Measurements from ENCODE around the gene TARBP1. TPM values are rescaled to one million over a fixed set of nuclear protein-coding genes. Genes with fewer than 3 reads are reported as not detected.

Gene TARBP1
- total RNA-seq, 1 experiment from 2014 or later: 45.5 TPM

- H3K9me3 Mint-ChIP-seq (ENCODE audit: unreplicated experiment): peaks cover 7% of the 10 kb centered on the region
- no TSS peak for BruUV-seq (replicated peaks)
- POLR2A ChIA-PET: interaction anchor here (0.5 to 18.2 kb wide), 11 partner anchors 25 to 571 kb away, joined by 3 to 904 read pairs (median 4); partner anchors contain the start of gene IRF2BP2
- CTCF ChIA-PET: interaction anchor here (0.5 to 17.4 kb wide), 5 partner anchors 101 to 1139 kb away, joined by 3 to 317 read pairs (median 3); no protein-coding TSS in a partner anchor
- DNase-seq (ENCODE audit: unreplicated experiment): no peak
- H3K27me3 Mint-ChIP-seq (ENCODE audit: insufficient read depth, unreplicated experiment): no peaks in the 10 kb centered on the region
- H3K4me1 Mint-ChIP-seq (ENCODE audit: insufficient read depth, unreplicated experiment): peaks cover 62% of the 10 kb centered on the region
- intact Hi-C loops (cut with micrococcal nuclease): no loop called here
- H3K36me3 Mint-ChIP-seq (ENCODE audit: insufficient read depth, unreplicated experiment): no peaks in the 10 kb centered on the region
- no peak overlapping the region for H3K27ac Mint-ChIP-seq (ENCODE audit: low read depth, unreplicated experiment)
- H3K4me3 Mint-ChIP-seq (ENCODE audit: unreplicated experiment): no peak overlapping the region
- TF ChIP-seq CTCF (IDR thresholded peaks at IDR 0.05; ENCODE audit: unreplicated experiment): no peak
Measured at GRCh38 chr1:234502785-234503184, 23.8 kb upstream of the TARBP1 start.

GRCh38 chr1:234500269-234500668, 21.3 kb upstream of the TARBP1 start:
- Mint-ChIP-seq H3K27me3 (ENCODE audit: insufficient read depth, unreplicated experiment) (no peaks in the 10 kb centered on the region), H3K27ac (ENCODE audit: low read depth, unreplicated experiment) (peak overlapping the region; percentile 71), H3K4me1 (ENCODE audit: insufficient read depth, unreplicated experiment) (peaks cover 53% of the 10 kb centered on the region), H3K36me3 (ENCODE audit: insufficient read depth, unreplicated experiment) (no peaks in the 10 kb centered on the region), H3K9me3 (ENCODE audit: unreplicated experiment) (no peaks in the 10 kb centered on the region), H3K4me3 (ENCODE audit: unreplicated experiment) (peak overlapping the region; percentile 28)
- BruUV-seq (replicated peaks): no TSS peak
- intact Hi-C loops (cut with micrococcal nuclease): no loop called here
- ChIA-PET POLR2A (interaction anchor here (0.8 to 18.2 kb wide), 26 partner anchors 9 to 598 kb away, joined by 3 to 904 read pairs (median 12); partner anchors contain the start of genes IRF2BP2 and TARBP1), CTCF (interaction anchor here (0.5 to 17.4 kb wide), 38 partner anchors 9 to 923 kb away, joined by 3 to 317 read pairs (median 6); partner anchors contain the start of gene IRF2BP2)
- peak; percentile 91 for DNase-seq (ENCODE audit: unreplicated experiment)
- no peak for TF ChIP-seq CTCF (IDR thresholded peaks at IDR 0.05; ENCODE audit: unreplicated experiment)

GRCh38 chr1:234499943-234500245, 20.9 kb upstream of the TARBP1 start:
- H3K4me3 Mint-ChIP-seq (ENCODE audit: unreplicated experiment): peak overlapping the region; percentile 28
- intact Hi-C loops (cut with micrococcal nuclease): loop anchor here (1.0 to 10.0 kb wide), 14 partner anchors 21 to 583 kb away; partner anchors contain the start of gene TARBP1
- peak overlapping the region; percentile 71 for H3K27ac Mint-ChIP-seq (ENCODE audit: low read depth, unreplicated experiment)

More at GRCh38 chr1:234499943-234500245, 20.9 kb upstream of the TARBP1 start:
- no peak for TF ChIP-seq CTCF (IDR thresholded peaks at IDR 0.05; ENCODE audit: unreplicated experiment)
- DNase-seq (ENCODE audit: unreplicated experiment): no peak
- Mint-ChIP-seq H3K4me1 (ENCODE audit: insufficient read depth, unreplicated experiment) (peaks cover 53% of the 10 kb centered on the region), H3K9me3 (ENCODE audit: unreplicated experiment) (no peaks in the 10 kb centered on the region), H3K36me3 (ENCODE audit: insufficient read depth, unreplicated experiment) (no peaks in the 10 kb centered on the region), H3K27me3 (ENCODE audit: insufficient read depth, unreplicated experiment) (no peaks in the 10 kb centered on the region)
- POLR2A ChIA-PET: interaction anchor here (0.7 to 18.2 kb wide), 31 partner anchors 8 to 841 kb away, joined by 3 to 904 read pairs (median 8); partner anchors contain the start of genes IRF2BP2 and TARBP1
- CTCF ChIA-PET: interaction anchor here (0.5 to 17.4 kb wide), 61 partner anchors 9 to 924 kb away, joined by 3 to 317 read pairs (median 5); partner anchors contain the start of gene IRF2BP2
- TSS peak; percentile 26 for BruUV-seq (replicated peaks)
